HepG2 (cell line): ENCODE results near the gene TBXA2R.

ENCODE experiments used
- EZH2 ChIP-seq: conservative IDR thresholded peaks from 2 replicates; pipeline ENCODE4 v1.6.1; 2012; ENCODE audit warnings: mild to moderate bottlenecking, low read depth, low read length, moderate library complexity
- FOXM1 ChIP-seq: sonication (generic); formaldehyde crosslinking; IDR thresholded peaks from 2 replicates; pipeline ENCODE4 v1.5.0; 2020; ENCODE audit warnings: missing genetic modification reagents

- no peak for TF ChIP-seq EZH2
- TF ChIP-seq FOXM1 (CRISPR knock-in tag) = no peak
Measured at GRCh38 chr19:3606174-3606689, 443 bp downstream of the TBXA2R start.
